CD1c-positive myeloid dendritic cell (primary cell): ENCODE data around the gene SYNPO2.
"Not testable (repeated sequence)": the region's sequence is repeated elsewhere in the genome, so short reads cannot be mapped to it uniquely, and the experiment has no call there.

ENCODE experiments used
- DNase-seq: peaks from one replicate; pipeline ENCODE4 v3.0.0-alpha.2; 2016; ENCODE audit errors: extremely low spot score

The SYNPO2 gene

GRCh38 chr4:118997601-118998000 lies 108.9 kb downstream of the SYNPO2 start:
- DNase-seq, result no peak

DNA sequence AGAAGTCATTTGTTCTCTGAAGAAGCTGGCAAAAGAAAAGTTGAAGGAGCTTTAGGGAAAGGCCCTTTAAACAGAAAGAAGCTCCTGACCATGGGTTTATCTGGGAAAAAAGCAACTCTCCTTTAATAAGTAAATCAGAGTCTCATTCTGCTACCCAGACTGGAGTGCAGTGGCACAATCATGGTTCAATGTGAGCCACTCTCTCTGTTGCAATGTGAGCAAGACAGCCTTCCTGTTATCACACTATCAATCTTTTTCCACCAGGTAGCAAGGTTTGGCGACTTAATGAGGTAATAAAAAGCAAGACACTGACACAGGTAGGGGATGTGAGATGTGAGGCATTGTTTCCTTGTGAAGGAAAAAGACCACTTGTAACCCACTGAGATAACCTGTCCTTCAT lies 111.3 kb downstream of the SYNPO2 start:
- no peak for DNase-seq

GRCh38 chr4:119000400-119000799 lies 111.7 kb downstream of the SYNPO2 start:
- no peak for DNase-seq

- peak; percentile 17 for DNase-seq
Observed at GRCh38 chr4:119002476-119002875, 113.8 kb downstream of the SYNPO2 start.

DNA sequence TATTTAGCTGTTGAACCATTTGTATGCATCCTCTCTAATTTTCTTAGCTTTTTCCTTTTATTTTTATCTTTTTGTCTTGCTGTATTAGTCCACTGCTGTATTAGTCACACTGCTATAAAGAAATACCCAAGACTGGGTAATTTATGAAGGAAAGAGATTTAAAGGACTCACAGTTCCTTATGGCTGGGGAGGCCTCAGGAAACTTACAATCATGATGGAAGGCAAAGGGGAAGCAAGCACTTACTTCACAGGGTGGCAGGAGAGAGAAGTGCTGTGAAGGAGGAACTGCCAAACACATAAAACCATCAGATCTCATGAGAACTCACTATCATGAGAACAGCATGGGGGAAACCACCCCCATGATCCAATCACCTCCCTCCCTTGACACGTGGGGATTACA lies 114.3 kb downstream of the SYNPO2 start:
- peak; percentile 50 for DNase-seq

GRCh38 chr4:119005928-119006460 lies 117.3 kb downstream of the SYNPO2 start:
- DNase-seq, result no peak

- peak; percentile 41 for DNase-seq
Observed at GRCh38 chr4:119008761-119009160, 120.1 kb downstream of the SYNPO2 start.

GRCh38 chr4:119010221-119010620 lies 121.6 kb downstream of the SYNPO2 start:
- DNase-seq, result peak; percentile 44

GRCh38 chr4:119010909-119011606 lies 122.4 kb downstream of the SYNPO2 start:
- DNase-seq, result no peak

DNA sequence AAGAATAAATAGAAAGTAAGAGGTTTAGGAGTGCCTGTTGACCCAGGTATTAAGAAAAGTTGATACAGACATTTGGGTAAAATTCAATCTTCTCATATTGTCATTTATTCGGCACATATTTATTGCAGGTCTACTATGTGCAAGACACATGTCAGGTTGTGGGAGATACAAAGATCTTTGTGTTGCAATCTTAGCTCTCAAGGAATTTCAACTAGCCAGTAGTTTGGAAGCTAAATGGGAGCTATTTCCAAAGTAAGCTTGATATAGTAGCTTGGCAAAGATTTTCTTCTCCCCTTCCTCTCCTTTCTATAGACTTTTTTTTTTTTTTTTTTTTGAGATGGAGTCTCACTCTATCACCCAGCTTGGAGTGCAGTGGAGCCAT lies 122.9 kb downstream of the SYNPO2 start:
- no peak for DNase-seq

DNA sequence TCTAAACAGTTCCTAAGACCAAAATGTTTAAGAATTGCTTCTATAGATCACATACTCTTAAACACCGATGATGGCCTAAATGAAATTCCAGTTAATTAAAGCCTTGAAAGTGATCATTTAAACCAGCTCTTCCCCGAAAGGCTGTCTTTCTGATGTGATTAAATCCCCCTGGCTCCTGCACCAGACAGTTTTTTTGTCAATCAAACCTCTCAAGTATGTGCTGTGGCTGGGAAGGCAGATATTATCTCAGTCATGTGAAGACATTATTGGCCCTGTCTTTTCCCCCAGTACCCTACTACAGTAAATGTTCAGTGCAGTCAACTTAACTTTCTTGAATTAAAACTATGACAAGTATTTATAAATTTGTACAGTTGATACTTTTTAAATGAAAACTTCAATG lies 126.0 kb downstream of the SYNPO2 start:
- DNase-seq, result no peak

- no peak for DNase-seq
Observed at GRCh38 chr4:119016636-119017035, 128.0 kb downstream of the SYNPO2 start.

GRCh38 chr4:119017636-119018035 lies 129.0 kb downstream of the SYNPO2 start:
- DNase-seq, result no peak

DNA sequence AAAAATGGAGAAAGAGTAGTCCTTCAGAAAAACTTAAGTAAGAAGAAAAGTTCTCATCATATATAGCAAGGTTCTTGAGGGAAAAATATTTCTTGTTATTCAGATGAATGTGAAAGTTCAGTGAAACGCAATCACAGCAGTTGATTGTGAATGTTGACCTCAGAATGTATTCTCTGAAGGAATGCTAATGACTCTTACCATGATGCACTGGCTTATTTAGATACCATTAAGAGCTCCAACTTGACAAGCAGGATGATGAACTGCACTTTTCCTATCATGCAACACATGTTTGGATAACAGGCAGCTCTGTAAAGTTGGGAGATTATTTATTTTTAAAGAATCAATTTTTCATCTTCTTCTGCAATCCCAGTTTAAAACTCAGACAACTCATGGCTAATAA lies 131.5 kb downstream of the SYNPO2 start:
- no peak for DNase-seq

DNA sequence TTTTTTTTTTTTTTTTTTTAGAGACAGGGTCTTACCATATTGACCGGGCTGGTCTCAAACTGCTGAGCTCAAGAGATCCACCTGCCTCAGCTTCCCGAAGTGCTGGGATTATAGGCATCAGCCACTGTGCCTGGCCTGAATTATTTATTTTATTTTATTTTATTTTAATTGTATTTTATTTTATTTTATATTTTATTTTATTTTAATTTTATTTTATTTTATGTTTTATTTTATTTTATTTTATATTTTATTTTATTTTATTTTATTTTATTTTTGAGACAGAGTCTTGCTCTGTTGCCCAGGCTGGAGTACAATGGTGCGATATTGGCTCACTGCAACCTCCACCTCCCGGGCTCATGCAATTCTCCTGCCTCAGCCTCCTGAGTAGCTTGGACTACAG lies 133.9 kb downstream of the SYNPO2 start:
- DNase-seq, result not testable (repeated sequence)

DNA sequence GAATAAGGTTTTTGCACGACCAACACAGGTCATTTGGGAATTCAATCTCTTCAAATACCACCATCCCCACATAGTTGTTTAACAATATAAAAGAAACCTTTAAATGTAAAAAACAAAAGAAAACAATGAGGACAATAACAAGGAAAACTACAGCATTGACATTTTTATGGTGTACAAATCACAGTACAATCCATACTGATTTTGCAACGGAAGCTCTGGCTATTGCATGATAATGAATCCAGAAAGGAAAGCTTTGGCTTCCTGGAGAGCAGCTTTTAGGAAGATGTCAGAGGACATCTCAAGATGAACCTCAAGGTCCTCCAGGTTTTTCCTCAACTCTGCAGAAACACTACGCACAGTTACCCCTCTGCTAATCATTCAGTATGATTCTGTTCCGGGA lies 135.4 kb downstream of the SYNPO2 start:
- no peak for DNase-seq

- DNase-seq, result peak; percentile 76
Observed at GRCh38 chr4:119025420-119025819, 136.8 kb downstream of the SYNPO2 start.

- DNase-seq, result peak; percentile 85
Observed at GRCh38 chr4:119025916-119026661, 137.4 kb downstream of the SYNPO2 start.

- no peak for DNase-seq
Observed at GRCh38 chr4:119026662-119027444, 138.2 kb downstream of the SYNPO2 start.

GRCh38 chr4:119027811-119028210 lies 139.2 kb downstream of the SYNPO2 start:
- DNase-seq, result no peak

- no peak for DNase-seq
Observed at GRCh38 chr4:119028296-119028695, 139.6 kb downstream of the SYNPO2 start.

DNA sequence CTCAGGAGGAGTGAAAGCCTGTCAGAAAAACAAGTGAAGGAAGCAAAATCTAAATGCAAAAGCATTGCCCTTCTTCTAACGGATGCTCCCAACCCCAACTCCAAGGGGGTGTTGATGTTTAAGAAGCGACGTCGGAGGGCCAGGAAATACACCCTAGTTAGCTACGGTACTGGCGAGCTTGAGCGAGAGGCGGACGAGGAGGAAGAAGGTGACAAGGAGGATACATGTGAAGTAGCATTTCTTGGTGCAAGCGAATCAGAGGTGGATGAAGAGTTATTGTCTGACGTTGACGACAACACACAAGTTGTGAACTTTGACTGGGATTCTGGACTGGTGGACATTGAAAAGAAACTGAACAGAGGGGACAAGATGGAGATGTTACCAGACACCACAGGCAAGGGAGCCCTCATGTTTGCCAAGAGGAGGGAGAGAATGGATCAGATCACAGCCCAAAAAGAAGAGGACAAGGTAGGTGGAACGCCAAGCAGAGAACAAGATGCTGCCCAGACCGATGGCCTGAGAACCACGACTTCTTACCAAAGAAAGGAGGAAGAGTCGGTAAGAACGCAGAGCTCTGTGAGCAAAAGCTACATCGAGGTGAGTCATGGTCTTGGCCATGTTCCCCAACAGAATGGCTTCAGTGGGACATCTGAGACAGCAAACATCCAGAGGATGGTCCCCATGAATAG lies 141.3 kb downstream of the SYNPO2 start:
- no peak for DNase-seq
